ENCODE data around the gene RFX4.

GRCh38 chr12:106690569-106691305 is 107.9 kb downstream of the RFX4 start:
- TF ChIP-seq EP300 (IDR thresholded peaks at IDR 0.05; ENCODE audit: low read depth) (no peak), CTCF (IDR thresholded peaks at IDR 0.05) (no peak)
